Suprapubic skin (tissue), 4 donors: ENCODE measurements around the gene TXNL4B.
A peak's percentile ranks its signal among the peaks of the same experiment; 100 is the strongest.

Source experiments
- CTCF ChIP-seq, 2 donors: fragments of 200-600 bp in 1 of 2; fragments of 450-650 bp in 1 of 2; sonication (generic) in 1 of 2; IDR thresholded peaks; one replicate each; pipeline ENCODE4 v1.5.1; 2016 to 2019; ENCODE audit warnings: antibody characterized with exemption in 2 of 2, mild to moderate bottlenecking in 1 of 2, moderate library complexity in 1 of 2
- EP300 ChIP-seq: sonication (generic); formaldehyde crosslinking; IDR thresholded peaks from one replicate; pipeline ENCODE4 v1.6.1; 2017; ENCODE audit warnings: antibody characterized with exemption
- POLR2A ChIP-seq, 2 donors: fragments of 450-650 bp; IDR thresholded peaks; one replicate each; pipeline ENCODE4 v1.6.1; 2017; ENCODE audit warnings: antibody characterized with exemption in 2 of 2, mild to moderate bottlenecking in 2 of 2, moderate library complexity in 2 of 2
- POLR2AphosphoS5 ChIP-seq, 3 donors: sonication (generic); formaldehyde crosslinking; IDR thresholded peaks; one replicate each; pipeline ENCODE4 v1.6.1; 2017; ENCODE audit warnings: antibody characterized with exemption in 3 of 3

GRCh38 chr16:72124761-72125634, 31.6 kb upstream of the TXNL4B start:
- TF ChIP-seq CTCF (IDR thresholded peaks at IDR 0.05) (peak; percentile 46 to 67), EP300 (no peak), POLR2A (IDR thresholded peaks at IDR 0.05) (no peak), POLR2AphosphoS5 (IDR thresholded peaks at IDR 0.05) (no peak)
